GM12864 (cell line): ENCODE data around the gene TMEM72.

Experiments used
- DNase-seq: peaks from one replicate; pipeline ENCODE4 v3.0.0-alpha.2; 2011; ENCODE audit warnings: low read depth
- H3K4me3 ChIP-seq: 2 replicates; pipeline ENCODE4 v1.5.1; 2011; ENCODE audit warnings: mild to moderate bottlenecking, low read depth, low read length, control low read depth
- TF ChIP-seq, protein P1 (sequence below): IDR thresholded peaks from 2 replicates; pipeline ENCODE4 v1.5.1; 2011; ENCODE audit warnings: low read depth, mild to moderate bottlenecking, moderate library complexity, low read length, control low read depth, inconsistent platforms; ENCODE audit errors: missing control alignments

TMEM72 gene

DNA sequence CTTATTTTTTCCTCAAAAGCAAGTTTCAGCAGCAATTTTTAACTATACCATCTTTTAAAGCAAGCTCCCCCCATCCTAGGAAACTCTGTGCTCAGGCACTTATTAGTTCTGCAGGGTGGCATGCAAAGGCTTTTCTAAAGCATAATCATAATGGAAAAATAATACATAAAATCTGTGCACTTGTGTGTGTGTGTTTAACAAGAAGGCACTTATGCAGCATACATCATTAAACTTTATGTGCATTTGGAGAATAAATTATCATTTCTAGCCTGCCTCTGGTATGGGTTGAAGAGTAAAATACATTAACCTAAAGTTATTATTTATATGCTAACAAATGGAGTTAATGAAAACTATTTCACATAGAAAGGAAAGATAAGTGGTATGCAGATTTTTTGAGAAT lies 42.9 kb downstream of the TMEM72 start:
- TF ChIP-seq, protein P1, sequence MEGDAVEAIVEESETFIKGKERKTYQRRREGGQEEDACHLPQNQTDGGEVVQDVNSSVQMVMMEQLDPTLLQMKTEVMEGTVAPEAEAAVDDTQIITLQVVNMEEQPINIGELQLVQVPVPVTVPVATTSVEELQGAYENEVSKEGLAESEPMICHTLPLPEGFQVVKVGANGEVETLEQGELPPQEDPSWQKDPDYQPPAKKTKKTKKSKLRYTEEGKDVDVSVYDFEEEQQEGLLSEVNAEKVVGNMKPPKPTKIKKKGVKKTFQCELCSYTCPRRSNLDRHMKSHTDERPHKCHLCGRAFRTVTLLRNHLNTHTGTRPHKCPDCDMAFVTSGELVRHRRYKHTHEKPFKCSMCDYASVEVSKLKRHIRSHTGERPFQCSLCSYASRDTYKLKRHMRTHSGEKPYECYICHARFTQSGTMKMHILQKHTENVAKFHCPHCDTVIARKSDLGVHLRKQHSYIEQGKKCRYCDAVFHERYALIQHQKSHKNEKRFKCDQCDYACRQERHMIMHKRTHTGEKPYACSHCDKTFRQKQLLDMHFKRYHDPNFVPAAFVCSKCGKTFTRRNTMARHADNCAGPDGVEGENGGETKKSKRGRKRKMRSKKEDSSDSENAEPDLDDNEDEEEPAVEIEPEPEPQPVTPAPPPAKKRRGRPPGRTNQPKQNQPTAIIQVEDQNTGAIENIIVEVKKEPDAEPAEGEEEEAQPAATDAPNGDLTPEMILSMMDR, result no peak
- no peak overlapping the region for H3K4me3 ChIP-seq
- no peak for DNase-seq

DNA sequence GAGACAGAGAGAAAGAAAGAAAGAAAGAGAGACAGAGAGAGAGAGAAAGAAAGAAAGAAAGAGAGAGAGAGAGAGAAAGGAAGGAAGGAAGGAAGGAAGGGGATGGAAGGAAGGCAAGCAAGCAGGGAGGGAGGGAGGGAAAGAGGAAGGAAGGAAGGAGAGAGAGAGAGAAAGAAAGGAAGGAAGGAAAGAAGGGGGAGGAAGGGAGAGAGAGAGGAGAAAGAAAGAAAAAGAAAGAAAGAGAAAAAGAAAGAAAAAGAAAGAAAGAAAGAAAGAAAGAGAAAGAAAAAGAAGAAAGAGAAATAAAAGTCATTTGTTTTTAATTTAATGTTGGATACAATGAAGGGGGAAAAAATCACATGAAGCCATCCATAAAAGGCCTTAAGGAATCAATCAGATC lies 43.8 kb downstream of the TMEM72 start:
- TF ChIP-seq, protein P1, result no peak
- no peak for DNase-seq
- no peak overlapping the region for H3K4me3 ChIP-seq

DNA sequence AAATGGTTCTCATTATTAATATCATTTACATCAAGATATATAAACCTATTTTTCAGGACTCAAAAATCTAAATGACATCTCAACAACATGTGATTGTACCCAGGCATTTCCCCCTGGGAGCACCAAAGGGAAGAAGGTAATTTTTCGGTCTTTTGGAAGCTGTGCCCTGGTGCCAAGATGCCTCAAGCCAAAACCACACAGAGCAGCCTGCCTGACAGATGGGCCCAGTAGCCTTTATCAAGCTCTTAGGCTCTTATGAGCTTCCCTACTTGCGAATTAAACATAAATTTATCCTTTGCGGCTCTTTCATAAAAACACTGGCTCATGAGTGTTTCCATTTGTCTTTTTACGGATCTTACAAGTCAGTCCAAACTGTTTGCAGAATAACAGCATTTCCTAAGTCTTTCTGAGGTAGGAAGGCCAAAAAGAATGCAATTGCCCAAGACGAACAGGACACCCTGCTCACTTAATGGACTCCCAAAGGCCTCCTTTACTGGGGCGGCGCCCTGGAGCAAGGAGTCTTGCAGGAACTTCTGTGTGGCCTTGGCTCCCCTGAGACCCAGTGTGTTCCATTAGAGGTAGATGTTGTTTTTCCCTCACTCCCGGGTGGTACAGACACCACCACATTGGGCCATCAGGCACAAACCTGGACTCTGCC lies 44.4 kb downstream of the TMEM72 start:
- TF ChIP-seq, protein P1, result no peak
- H3K4me3 ChIP-seq, result no peak overlapping the region
- DNase-seq, result no peak

DNA sequence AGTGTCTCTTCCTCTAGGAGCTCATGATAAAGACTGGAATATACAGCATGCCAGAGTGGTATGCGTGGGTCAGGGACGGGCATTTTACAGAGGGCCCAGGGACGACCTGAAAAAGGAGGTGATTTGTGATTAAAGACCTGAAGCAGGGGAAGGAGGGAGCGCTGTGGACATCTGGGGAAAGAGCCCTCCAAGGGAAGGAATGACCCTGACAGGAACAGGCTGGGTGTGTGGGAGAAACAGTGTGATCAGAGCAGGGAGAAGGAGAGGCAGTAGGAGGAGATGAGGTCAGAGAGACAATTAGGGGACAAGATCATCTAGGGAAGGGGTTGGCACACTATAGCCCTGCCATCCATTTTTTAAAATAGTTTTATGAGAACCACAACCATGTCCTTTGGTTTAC lies 45.1 kb downstream of the TMEM72 start:
- H3K4me3 ChIP-seq, result no peak overlapping the region
- DNase-seq, result no peak
- TF ChIP-seq, protein P1, result no peak

DNA sequence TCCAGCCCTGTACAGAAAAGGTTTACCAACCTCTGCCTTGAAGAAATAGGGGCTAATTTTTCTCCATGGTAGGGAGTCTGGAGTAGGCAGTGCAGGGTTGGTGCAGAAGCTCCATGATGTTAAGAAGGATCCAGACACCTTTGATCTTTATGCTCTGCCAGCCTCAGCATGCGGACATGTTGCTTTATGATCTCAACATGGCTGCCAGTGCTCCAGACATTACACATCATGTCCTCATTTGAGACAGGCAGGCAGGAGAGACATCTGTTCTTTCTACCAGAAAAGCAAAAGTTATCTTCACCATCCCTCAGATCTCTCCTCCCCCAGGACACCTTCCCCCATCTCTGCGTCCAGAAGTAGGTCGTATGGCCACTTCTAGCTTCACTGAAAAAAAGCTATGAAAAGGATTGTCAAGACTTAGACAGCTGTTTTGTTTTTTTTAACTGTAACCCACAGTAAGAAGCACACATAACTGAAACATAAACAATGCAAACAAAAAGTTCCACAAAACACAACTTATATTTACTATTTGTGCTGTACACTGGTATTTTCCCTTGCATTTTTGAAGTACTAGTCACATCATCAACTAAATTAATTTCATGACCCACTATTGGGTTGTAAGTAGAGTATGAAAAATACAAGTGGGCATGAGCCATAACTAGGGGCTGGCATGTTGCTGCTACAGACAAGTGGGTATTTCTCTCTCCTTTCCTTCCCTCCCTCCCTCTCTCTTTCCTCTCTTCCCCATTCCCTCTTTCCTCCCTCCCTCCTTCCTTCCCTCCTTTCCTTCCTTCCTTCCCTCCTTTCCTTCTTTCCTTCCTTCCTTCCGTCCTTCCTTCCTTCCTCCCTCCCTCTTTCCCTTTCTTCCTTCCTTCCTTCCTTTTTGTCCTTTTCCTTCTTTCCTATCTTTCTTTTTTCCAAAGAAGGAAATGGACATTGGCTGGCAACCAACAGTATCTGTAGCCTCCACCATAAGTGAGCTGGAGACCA lies 45.9 kb downstream of the TMEM72 start:
- TF ChIP-seq, protein P1, result no peak
- no peak overlapping the region for H3K4me3 ChIP-seq
- no peak for DNase-seq

DNA sequence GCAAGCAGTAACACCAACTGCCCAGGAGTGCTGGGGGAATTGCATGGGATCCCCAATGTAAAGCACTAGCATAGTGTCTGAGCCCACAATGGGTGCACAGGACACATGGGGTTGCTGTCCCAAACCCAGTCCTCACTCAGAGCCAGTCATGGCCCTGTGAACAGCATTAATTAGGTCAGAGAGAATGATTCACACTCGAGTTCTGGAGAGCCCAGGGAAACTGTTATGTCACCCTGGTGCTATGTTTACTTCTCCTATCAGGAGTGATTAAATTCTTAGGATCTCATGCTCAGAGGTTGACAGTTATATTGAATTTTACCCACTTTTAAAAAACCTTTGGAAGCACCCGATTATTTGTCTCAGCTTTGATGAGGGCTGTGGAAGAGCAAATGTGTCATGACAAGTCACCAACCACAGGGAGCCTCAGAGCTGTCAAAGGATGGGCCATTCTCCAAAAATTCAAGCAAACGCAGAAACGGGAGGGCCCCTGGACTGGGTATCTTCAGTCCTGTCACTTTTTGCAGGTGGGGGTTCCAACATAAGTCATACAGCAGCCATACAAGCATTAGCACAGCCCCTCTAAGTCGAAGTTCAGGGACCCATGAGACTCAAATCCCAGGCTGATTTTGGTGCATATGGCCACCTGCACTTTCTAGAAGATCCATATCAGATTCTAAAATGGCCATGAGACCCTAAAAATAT lies 47.2 kb downstream of the TMEM72 start:
- no peak for DNase-seq
- TF ChIP-seq, protein P1, result no peak
- H3K4me3 ChIP-seq, result peak overlapping the region; percentile 78
